ENCODE measurements around the gene CBX3. TPM values are rescaled to one million over a fixed set of nuclear protein-coding genes. Genes with fewer than 3 reads are reported as not detected.
"Not testable (repeated sequence)": the region's sequence is repeated elsewhere in the genome, so short reads cannot be mapped to it uniquely, and the experiment has no call there.

The CBX3 gene
- total and polyA plus RNA-seq, 2 of the 13 experiments (the other 11 are each of a cell fraction or from before 2014, with no cell fraction given), result 53.9 to 249 TPM

DNA sequence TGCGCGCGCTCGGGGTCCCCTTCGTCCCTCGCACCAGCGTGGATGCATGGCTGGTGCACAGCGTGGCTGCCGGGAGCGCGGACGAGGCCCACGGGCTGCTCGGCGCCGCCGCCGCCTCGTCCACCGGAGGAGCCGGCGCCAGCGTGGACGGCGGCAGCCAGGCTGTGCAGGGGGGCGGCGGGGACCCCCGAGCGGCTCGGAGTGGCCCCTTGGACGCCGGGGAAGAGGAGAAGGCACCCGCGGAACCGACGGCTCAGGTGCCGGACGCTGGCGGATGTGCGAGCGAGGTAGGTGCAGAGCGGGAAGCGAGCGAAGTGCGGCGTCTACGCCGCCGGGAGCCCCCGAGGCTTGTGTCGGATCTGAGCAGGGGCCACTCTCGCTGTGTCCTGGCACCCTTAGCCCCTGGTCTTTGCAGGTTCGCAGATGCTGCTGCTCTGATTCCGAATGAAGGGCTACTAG, 48.7 kb upstream of the CBX3 start (continued):
- TF ChIP-seq, protein P1, sequence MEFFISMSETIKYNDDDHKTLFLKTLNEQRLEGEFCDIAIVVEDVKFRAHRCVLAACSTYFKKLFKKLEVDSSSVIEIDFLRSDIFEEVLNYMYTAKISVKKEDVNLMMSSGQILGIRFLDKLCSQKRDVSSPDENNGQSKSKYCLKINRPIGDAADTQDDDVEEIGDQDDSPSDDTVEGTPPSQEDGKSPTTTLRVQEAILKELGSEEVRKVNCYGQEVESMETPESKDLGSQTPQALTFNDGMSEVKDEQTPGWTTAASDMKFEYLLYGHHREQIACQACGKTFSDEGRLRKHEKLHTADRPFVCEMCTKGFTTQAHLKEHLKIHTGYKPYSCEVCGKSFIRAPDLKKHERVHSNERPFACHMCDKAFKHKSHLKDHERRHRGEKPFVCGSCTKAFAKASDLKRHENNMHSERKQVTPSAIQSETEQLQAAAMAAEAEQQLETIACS (CRISPR knock-in tag; IDR thresholded peaks at IDR 0.05), result 0 out of 2 replicates have a peak, but pooled peaks have one; percentile 12
- TF ChIP-seq, protein P2, sequence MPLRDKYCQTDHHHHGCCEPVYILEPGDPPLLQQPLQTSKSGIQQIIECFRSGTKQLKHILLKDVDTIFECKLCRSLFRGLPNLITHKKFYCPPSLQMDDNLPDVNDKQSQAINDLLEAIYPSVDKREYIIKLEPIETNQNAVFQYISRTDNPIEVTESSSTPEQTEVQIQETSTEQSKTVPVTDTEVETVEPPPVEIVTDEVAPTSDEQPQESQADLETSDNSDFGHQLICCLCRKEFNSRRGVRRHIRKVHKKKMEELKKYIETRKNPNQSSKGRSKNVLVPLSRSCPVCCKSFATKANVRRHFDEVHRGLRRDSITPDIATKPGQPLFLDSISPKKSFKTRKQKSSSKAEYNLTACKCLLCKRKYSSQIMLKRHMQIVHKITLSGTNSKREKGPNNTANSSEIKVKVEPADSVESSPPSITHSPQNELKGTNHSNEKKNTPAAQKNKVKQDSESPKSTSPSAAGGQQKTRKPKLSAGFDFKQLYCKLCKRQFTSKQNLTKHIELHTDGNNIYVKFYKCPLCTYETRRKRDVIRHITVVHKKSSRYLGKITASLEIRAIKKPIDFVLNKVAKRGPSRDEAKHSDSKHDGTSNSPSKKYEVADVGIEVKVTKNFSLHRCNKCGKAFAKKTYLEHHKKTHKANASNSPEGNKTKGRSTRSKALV (CRISPR knock-in tag; IDR thresholded peaks at IDR 0.05), result peak; percentile 37; the same call in 1 of the 2 replicates
- TF ChIP-seq, protein P3, sequence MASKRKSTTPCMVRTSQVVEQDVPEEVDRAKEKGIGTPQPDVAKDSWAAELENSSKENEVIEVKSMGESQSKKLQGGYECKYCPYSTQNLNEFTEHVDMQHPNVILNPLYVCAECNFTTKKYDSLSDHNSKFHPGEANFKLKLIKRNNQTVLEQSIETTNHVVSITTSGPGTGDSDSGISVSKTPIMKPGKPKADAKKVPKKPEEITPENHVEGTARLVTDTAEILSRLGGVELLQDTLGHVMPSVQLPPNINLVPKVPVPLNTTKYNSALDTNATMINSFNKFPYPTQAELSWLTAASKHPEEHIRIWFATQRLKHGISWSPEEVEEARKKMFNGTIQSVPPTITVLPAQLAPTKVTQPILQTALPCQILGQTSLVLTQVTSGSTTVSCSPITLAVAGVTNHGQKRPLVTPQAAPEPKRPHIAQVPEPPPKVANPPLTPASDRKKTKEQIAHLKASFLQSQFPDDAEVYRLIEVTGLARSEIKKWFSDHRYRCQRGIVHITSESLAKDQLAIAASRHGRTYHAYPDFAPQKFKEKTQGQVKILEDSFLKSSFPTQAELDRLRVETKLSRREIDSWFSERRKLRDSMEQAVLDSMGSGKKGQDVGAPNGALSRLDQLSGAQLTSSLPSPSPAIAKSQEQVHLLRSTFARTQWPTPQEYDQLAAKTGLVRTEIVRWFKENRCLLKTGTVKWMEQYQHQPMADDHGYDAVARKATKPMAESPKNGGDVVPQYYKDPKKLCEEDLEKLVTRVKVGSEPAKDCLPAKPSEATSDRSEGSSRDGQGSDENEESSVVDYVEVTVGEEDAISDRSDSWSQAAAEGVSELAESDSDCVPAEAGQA (IDR thresholded peaks at IDR 0.05; ENCODE audit: low read depth), result not testable (repeated sequence)
- TF ChIP-seq, protein P3 (CRISPR knock-in tag; IDR thresholded peaks at IDR 0.05; ENCODE audit: borderline replicate concordance), result 0 out of 2 replicates have a peak, but pooled peaks have one; percentile 35
- TF ChIP-seq ZFY (CRISPR knock-in tag; IDR thresholded peaks at IDR 0.05), result 0 out of 2 replicates have a peak, but pooled peaks have one; percentile 13
- peak; percentile 60 for TF ChIP-seq HNRNPLL (IDR thresholded peaks at IDR 0.05; ENCODE audit: low read depth, low read length, poor library complexity, severe bottlenecking)
- TF ChIP-seq, protein P4, sequence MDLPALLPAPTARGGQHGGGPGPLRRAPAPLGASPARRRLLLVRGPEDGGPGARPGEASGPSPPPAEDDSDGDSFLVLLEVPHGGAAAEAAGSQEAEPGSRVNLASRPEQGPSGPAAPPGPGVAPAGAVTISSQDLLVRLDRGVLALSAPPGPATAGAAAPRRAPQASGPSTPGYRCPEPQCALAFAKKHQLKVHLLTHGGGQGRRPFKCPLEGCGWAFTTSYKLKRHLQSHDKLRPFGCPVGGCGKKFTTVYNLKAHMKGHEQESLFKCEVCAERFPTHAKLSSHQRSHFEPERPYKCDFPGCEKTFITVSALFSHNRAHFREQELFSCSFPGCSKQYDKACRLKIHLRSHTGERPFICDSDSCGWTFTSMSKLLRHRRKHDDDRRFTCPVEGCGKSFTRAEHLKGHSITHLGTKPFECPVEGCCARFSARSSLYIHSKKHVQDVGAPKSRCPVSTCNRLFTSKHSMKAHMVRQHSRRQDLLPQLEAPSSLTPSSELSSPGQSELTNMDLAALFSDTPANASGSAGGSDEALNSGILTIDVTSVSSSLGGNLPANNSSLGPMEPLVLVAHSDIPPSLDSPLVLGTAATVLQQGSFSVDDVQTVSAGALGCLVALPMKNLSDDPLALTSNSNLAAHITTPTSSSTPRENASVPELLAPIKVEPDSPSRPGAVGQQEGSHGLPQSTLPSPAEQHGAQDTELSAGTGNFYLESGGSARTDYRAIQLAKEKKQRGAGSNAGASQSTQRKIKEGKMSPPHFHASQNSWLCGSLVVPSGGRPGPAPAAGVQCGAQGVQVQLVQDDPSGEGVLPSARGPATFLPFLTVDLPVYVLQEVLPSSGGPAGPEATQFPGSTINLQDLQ (CRISPR knock-in tag; IDR thresholded peaks at IDR 0.05), result 0 out of 2 replicates have a peak, but pooled peaks have one; percentile 22
- peak; percentile 97 for TF ChIP-seq ZNF777 (CRISPR knock-in tag; IDR thresholded peaks at IDR 0.05)
- 0 out of 2 replicates have a peak, but pooled peaks have one; percentile 26 for TF ChIP-seq GABPB1 (CRISPR knock-in tag; IDR thresholded peaks at IDR 0.05)

All from HepG2 (cell line).